Measurements from ENCODE around the gene NASP. TPM values are rescaled to one million over a fixed set of nuclear protein-coding genes. Genes with fewer than 3 reads are reported as not detected.

The NASP gene
- total and polyA plus RNA-seq, 2 donors (not counting 3 experiments of a cell fraction or from before 2014, with no cell fraction given): 101 to 149 TPM

DNA sequence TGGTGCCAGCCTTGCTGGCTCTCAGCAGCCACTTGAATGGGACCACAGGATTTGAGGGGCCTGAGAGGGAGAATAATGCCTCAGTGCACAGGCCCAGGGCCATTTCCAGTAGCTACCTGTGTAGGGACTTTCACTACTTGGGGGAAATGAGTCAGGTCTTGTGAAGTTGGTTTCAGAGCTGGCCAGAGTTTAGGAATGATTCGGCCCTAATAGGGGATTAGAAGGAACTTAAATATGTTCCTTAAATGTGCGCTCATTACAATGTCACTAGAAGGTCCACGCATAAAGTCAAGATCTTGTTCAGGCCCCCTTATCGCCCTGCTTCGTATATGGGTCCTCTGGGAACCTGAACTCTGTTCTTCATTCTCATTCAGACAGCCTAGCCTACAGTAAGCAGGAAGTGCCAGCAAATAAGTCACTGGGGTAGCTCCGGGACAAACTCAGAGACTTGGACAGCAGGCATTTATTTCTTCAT lies 38.8 kb upstream of the NASP start:
- peaks cover 27% of the 10 kb centered on the region for H3K4me1 ChIP-seq (ENCODE audit: control insufficient read depth, extremely low read depth, insufficient read depth, low read length)
- H3K79me2 ChIP-seq (ENCODE audit: control insufficient read depth, insufficient read depth, low read length): no peaks in the 10 kb centered on the region
- ChIA-PET CTCF (interaction anchor here (0.6 to 3.2 kb wide), 7 partner anchors 9 to 36 kb away, joined by 3 to 12 read pairs (median 5); no protein-coding TSS in a partner anchor), POLR2A (interaction anchor here (0.6 to 8.2 kb wide), 4 partner anchors 9 to 732 kb away, joined by 3 to 83 read pairs (median 4); partner anchors contain the start of genes NASP and PRDX1)
- DNase-seq (ENCODE audit: low read depth, low spot score): peak; percentile 38
- TF ChIP-seq, protein P1, sequence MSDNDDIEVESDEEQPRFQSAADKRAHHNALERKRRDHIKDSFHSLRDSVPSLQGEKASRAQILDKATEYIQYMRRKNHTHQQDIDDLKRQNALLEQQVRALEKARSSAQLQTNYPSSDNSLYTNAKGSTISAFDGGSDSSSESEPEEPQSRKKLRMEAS (IDR thresholded peaks at IDR 0.05; ENCODE audit: insufficient read depth, insufficient read length): no peak
- TF ChIP-seq FOS (IDR thresholded peaks at IDR 0.05; ENCODE audit: borderline replicate concordance, insufficient read depth, low read length): peak; percentile 11
- peak overlapping the region; percentile 19 for H3K27ac ChIP-seq (ENCODE audit: insufficient read depth, low read depth, low read length)
- H3K4me3 ChIP-seq (replicated peaks in 1 of 3; ENCODE audit: insufficient read depth in 1 of 3, low read depth in 1 of 3, low read length in 3 of 3): no peak overlapping the region
- no peaks in the 10 kb centered on the region for H3K9me1 ChIP-seq (replicated peaks; ENCODE audit: control insufficient read depth, extremely low read depth, insufficient read depth, low read length)
- peak; percentile 80 for FAIRE-seq
- H3K9me3 ChIP-seq (replicated peaks; ENCODE audit: control insufficient read depth, insufficient read depth, low read length): no peaks in the 10 kb centered on the region
- peak overlapping the region; percentile 85 for H2AFZ ChIP-seq (ENCODE audit: low read depth, low read length)
- no peak overlapping the region for H3K9ac ChIP-seq (replicated peaks; ENCODE audit: extremely low read depth, insufficient read depth, low read length)
- dilution Hi-C loops (cut with MboI; ENCODE audit: extremely low pct_ligation_motif_present, low sequenced_read_pairs) (no loop called here), intact Hi-C loops (cut with micrococcal nuclease) (no loop called here)
- no peak overlapping the region for H3K4me2 ChIP-seq (ENCODE audit: insufficient read depth, low read length)
- no TSS peak for BruUV-seq (replicated peaks)
- no peaks in the 10 kb centered on the region for H3K36me3 ChIP-seq (ENCODE audit: control insufficient read depth in 2 of 2, extremely low read depth in 1 of 2, insufficient read depth in 2 of 2, low read length in 2 of 2)
- no peaks in the 10 kb centered on the region for H4K20me1 ChIP-seq (replicated peaks; ENCODE audit: control insufficient read depth, extremely low read depth, insufficient read depth, low read length)
- H3K27me3 ChIP-seq (ENCODE audit: control insufficient read depth in 2 of 2, insufficient read depth in 2 of 2, low read length in 2 of 2): no peaks in the 10 kb centered on the region

DNA sequence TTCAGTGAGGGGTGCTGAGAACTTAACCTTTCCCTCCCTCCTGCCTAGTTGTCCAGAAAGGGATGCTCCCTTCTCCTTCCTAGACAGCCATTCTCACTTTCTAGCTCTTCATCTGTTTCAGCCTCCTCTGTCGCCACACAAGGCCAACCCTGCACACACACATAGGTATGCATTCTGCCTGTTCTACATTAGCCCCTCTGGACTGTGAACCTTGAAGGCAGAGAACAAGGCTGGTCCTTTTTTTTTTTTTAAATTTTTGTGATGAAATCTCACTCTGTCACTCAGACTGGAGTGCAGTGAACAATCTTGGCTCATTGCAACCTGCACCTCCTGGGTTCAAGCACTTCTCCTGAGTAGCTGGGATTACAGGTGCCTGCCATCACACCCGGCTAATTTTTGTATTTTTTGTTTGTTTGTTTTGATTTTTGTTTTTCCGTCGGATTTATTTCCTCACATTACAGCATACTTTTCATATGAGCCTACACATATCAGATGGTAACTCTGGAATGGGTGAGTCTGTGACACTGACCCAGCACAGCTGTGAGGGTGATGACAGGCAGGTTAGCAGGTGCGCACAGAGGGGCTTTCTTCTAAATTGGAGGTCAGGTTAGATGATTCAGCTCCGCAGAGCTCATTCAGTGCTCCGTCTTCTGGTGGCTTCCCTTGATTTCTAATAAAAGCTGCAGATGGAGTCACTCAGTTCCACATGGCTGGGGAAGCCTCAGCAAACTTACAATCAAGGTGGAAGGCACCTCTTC lies 38.1 kb upstream of the NASP start:
- no peaks in the 10 kb centered on the region for H3K27me3 ChIP-seq (ENCODE audit: control insufficient read depth in 2 of 2, insufficient read depth in 2 of 2, low read length in 2 of 2)
- H3K9me3 ChIP-seq (replicated peaks; ENCODE audit: control insufficient read depth, insufficient read depth, low read length): no peaks in the 10 kb centered on the region
- DNase-seq (ENCODE audit: low read depth, low spot score) (no peak), FAIRE-seq (no peak)
- peak overlapping the region; percentile 1 for H3K4me2 ChIP-seq (ENCODE audit: insufficient read depth, low read length)
- peaks cover under 1% of the 10 kb centered on the region for H3K79me2 ChIP-seq (ENCODE audit: control insufficient read depth, insufficient read depth, low read length)
- CTCF ChIA-PET: interaction anchor here (0.6 to 3.2 kb wide), 6 partner anchors 8 to 33 kb away, joined by 3 to 12 read pairs (median 6); no protein-coding TSS in a partner anchor
- dilution Hi-C loops (cut with MboI; ENCODE audit: extremely low pct_ligation_motif_present, low sequenced_read_pairs) (no loop called here), intact Hi-C loops (cut with micrococcal nuclease) (no loop called here)
- no peak overlapping the region for H3K9ac ChIP-seq (replicated peaks; ENCODE audit: extremely low read depth, insufficient read depth, low read length)
- H3K27ac ChIP-seq (ENCODE audit: insufficient read depth, low read depth, low read length): no peak overlapping the region
- no peaks in the 10 kb centered on the region for H4K20me1 ChIP-seq (replicated peaks; ENCODE audit: control insufficient read depth, extremely low read depth, insufficient read depth, low read length)
- H3K4me3 ChIP-seq (replicated peaks in 1 of 3; ENCODE audit: insufficient read depth in 1 of 3, low read depth in 1 of 3, low read length in 3 of 3): no peak overlapping the region
- TF ChIP-seq POLR2A (IDR thresholded peaks at IDR 0.05; ENCODE audit: low read depth, low read length) (no peak), EZH2 (IDR thresholded peaks at IDR 0.05; ENCODE audit: borderline replicate concordance, low read depth, low read length, severe bottlenecking) (no peak), JUN (IDR thresholded peaks at IDR 0.05; ENCODE audit: borderline replicate concordance, insufficient read depth, insufficient read length, low read depth) (no peak), POLR2AphosphoS5 (IDR thresholded peaks at IDR 0.05; ENCODE audit: insufficient read depth, low read depth, low read length) (no peak)
- peaks cover 31% of the 10 kb centered on the region for H3K4me1 ChIP-seq (ENCODE audit: control insufficient read depth, extremely low read depth, insufficient read depth, low read length)
- H2AFZ ChIP-seq (ENCODE audit: low read depth, low read length): peak overlapping the region; percentile 85
- H3K36me3 ChIP-seq (ENCODE audit: control insufficient read depth in 2 of 2, extremely low read depth in 1 of 2, insufficient read depth in 2 of 2, low read length in 2 of 2): no peaks in the 10 kb centered on the region
- H3K9me1 ChIP-seq (replicated peaks; ENCODE audit: control insufficient read depth, extremely low read depth, insufficient read depth, low read length): no peaks in the 10 kb centered on the region
- no TSS peak for BruUV-seq (replicated peaks)
- POLR2A ChIA-PET: interaction anchor here (0.6 to 8.2 kb wide), 4 partner anchors 9 to 733 kb away, joined by 3 to 83 read pairs (median 4); partner anchors contain the start of genes NASP and PRDX1

All from endothelial cell of umbilical vein (primary cell).